HL-60 (cell line): ENCODE results near the gene USP36.

Source experiments
- POLR2AphosphoS5 ChIP-seq: IDR thresholded peaks from 2 replicates; pipeline ENCODE4 v1.6.1; 2012; ENCODE audit warnings: low read depth
- SPI1 ChIP-seq: IDR thresholded peaks from 2 replicates; pipeline ENCODE4 v1.6.1; 2012; ENCODE audit warnings: low read depth, mild to moderate bottlenecking, borderline replicate concordance
- TF ChIP-seq, protein P1 (sequence below): IDR thresholded peaks from one replicate; pipeline ENCODE4 v1.5.1; 2011; ENCODE audit warnings: low read length, control low read depth, inconsistent platforms; ENCODE audit not compliant: insufficient read depth
- TF ChIP-seq, protein P2 (sequence below): IDR thresholded peaks from 2 replicates; pipeline ENCODE4 v1.6.1; 2012; ENCODE audit warnings: low read depth; ENCODE audit not compliant: insufficient replicate concordance

DNA sequence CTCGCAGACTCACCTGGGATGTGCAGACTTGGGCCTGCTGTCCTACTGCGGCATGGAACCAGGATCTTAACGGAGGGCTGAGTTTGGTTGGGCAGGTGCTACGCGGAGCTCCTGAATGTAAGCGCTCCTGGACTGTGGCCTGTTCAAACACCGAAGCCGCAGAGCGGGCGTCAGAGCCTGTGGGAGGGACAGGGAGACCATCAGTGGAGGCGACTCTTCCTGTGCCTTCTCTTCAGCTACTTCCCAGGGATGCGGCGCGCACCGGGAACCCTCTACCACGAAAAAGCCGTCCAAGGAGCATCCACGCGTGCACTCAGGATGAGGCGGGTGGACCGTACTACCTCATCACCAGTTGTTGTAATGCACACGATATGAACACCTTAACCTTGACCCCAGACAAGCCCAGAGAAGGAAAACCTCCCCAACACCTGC lies 2.0 kb downstream of the USP36 start:
- TF ChIP-seq, protein P1, sequence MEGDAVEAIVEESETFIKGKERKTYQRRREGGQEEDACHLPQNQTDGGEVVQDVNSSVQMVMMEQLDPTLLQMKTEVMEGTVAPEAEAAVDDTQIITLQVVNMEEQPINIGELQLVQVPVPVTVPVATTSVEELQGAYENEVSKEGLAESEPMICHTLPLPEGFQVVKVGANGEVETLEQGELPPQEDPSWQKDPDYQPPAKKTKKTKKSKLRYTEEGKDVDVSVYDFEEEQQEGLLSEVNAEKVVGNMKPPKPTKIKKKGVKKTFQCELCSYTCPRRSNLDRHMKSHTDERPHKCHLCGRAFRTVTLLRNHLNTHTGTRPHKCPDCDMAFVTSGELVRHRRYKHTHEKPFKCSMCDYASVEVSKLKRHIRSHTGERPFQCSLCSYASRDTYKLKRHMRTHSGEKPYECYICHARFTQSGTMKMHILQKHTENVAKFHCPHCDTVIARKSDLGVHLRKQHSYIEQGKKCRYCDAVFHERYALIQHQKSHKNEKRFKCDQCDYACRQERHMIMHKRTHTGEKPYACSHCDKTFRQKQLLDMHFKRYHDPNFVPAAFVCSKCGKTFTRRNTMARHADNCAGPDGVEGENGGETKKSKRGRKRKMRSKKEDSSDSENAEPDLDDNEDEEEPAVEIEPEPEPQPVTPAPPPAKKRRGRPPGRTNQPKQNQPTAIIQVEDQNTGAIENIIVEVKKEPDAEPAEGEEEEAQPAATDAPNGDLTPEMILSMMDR, result no peak
- TF ChIP-seq POLR2AphosphoS5, result no peak
- no peak for TF ChIP-seq SPI1
- TF ChIP-seq, protein P2, sequence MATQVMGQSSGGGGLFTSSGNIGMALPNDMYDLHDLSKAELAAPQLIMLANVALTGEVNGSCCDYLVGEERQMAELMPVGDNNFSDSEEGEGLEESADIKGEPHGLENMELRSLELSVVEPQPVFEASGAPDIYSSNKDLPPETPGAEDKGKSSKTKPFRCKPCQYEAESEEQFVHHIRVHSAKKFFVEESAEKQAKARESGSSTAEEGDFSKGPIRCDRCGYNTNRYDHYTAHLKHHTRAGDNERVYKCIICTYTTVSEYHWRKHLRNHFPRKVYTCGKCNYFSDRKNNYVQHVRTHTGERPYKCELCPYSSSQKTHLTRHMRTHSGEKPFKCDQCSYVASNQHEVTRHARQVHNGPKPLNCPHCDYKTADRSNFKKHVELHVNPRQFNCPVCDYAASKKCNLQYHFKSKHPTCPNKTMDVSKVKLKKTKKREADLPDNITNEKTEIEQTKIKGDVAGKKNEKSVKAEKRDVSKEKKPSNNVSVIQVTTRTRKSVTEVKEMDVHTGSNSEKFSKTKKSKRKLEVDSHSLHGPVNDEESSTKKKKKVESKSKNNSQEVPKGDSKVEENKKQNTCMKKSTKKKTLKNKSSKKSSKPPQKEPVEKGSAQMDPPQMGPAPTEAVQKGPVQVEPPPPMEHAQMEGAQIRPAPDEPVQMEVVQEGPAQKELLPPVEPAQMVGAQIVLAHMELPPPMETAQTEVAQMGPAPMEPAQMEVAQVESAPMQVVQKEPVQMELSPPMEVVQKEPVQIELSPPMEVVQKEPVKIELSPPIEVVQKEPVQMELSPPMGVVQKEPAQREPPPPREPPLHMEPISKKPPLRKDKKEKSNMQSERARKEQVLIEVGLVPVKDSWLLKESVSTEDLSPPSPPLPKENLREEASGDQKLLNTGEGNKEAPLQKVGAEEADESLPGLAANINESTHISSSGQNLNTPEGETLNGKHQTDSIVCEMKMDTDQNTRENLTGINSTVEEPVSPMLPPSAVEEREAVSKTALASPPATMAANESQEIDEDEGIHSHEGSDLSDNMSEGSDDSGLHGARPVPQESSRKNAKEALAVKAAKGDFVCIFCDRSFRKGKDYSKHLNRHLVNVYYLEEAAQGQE, result no peak
